Activated CD8-positive, alpha-beta T cell treated with anti-CD3 and anti-CD28 coated beads for 36 hours (primary cell): ENCODE results near the gene SIRPB2. TPM values are rescaled to one million over a fixed set of nuclear protein-coding genes. Genes with fewer than 3 reads are reported as not detected.

Experiments
- ATAC-seq: fragments of 200-7000 bp; cut with Tn5 transposase; one replicate; pipeline ENCODE4 v1.10.0; 2021; ENCODE audit warnings: mild to moderate bottlenecking, moderate library complexity
- CTCF ChIA-PET: fragments of 350-600 bp; sonication (Branson Sonifier 250); formaldehyde crosslinking; loops from one replicate; lab custom pipeline; 2021; ENCODE audit warnings: antibody characterized with exemption; lab: Charles Lee
- POLR2A ChIA-PET: fragments of 350-600 bp; sonication (Branson Sonifier 250); formaldehyde crosslinking; loops from one replicate; lab custom pipeline; 2021; ENCODE audit warnings: antibody characterized with exemption; lab: Charles Lee
- DNase-seq: peaks from one replicate; pipeline ENCODE4 v3.0.0-alpha.2; 2020
- H3K27ac Mint-ChIP-seq: one replicate; pipeline ENCODE4 v1.8.0; 2021; ENCODE audit warnings: mild to moderate bottlenecking, mixed read lengths
- H3K27me3 Mint-ChIP-seq: one replicate; pipeline ENCODE4 v1.8.0; 2021; ENCODE audit warnings: mixed read lengths
- H3K36me3 Mint-ChIP-seq: one replicate; pipeline ENCODE4 v1.8.0; 2021; ENCODE audit warnings: low read depth, mixed read lengths
- H3K4me1 Mint-ChIP-seq: one replicate; pipeline ENCODE4 v1.8.0; 2021; ENCODE audit warnings: low read depth, mixed read lengths
- H3K4me3 Mint-ChIP-seq: one replicate; pipeline ENCODE4 v1.8.0; 2021; ENCODE audit warnings: mild to moderate bottlenecking, moderate library complexity, mixed read lengths
- H3K9me3 Mint-ChIP-seq: one replicate; pipeline ENCODE4 v1.8.0; 2021; ENCODE audit warnings: mixed read lengths
- CTCF ChIP-seq: fragments of 200-600 bp; IDR thresholded peaks from one replicate; pipeline ENCODE4 v1.8.0; 2022; ENCODE audit warnings: antibody characterized with exemption, mild to moderate bottlenecking
- intact Hi-C: fragments of 100-400 bp; cut with micrococcal nuclease; formaldehyde crosslinking; loops from one replicate; pipeline ENCODE4 v1.10.0; 2022
- total RNA-seq, 2 experiments: library from RNA; stranded (reverse); gene quantifications; one replicate each; pipeline ENCODE4 v1.2.3, GENCODE V29; 2021

Gene SIRPB2
- total RNA-seq, 2 experiments from 2014 or later: not detected

GRCh38 chr20:1486566-1486965 is 4.7 kb downstream of the SIRPB2 start:
- CTCF ChIA-PET: interaction anchor here (3.7 kb wide), 1 partner anchor 17 kb away, joined by 21 read pairs; no protein-coding TSS in a partner anchor
- Mint-ChIP-seq H3K27me3 (peaks cover 23% of the 10 kb centered on the region), H3K4me1 (peaks cover 2% of the 10 kb centered on the region), H3K9me3 (no peaks in the 10 kb centered on the region), H3K4me3 (no peak overlapping the region), H3K36me3 (no peaks in the 10 kb centered on the region), H3K27ac (no peak overlapping the region)
- POLR2A ChIA-PET: interaction anchor here (0.9 to 1.2 kb wide), 2 partner anchors 10 to 70 kb away, joined by 3 read pairs; no protein-coding TSS in a partner anchor
- DNase-seq: no peak
- intact Hi-C loops: no loop called here
- no peak for TF ChIP-seq CTCF
- ATAC-seq: no peak

- CTCF ChIA-PET: interaction anchor here (0.8 to 3.7 kb wide), 2 partner anchors 19 to 80 kb away, joined by 3 to 21 read pairs; no protein-coding TSS in a partner anchor
- H3K27ac Mint-ChIP-seq: no peak overlapping the region
- peaks cover 26% of the 10 kb centered on the region for H3K27me3 Mint-ChIP-seq
Observed at GRCh38 chr20:1484438-1485116, 6.6 kb downstream of the SIRPB2 start.

GRCh38 chr20:1479831-1480595 is 11.2 kb downstream of the SIRPB2 start:
- peaks cover 22% of the 10 kb centered on the region for H3K27me3 Mint-ChIP-seq
- H3K27ac Mint-ChIP-seq: no peak overlapping the region
- no peaks in the 10 kb centered on the region for H3K36me3 Mint-ChIP-seq
- H3K4me1 Mint-ChIP-seq: no peaks in the 10 kb centered on the region
- POLR2A ChIA-PET: no interaction called here
- no peak overlapping the region for H3K4me3 Mint-ChIP-seq
- CTCF ChIA-PET: interaction anchor here (0.6 to 1.4 kb wide), 2 partner anchors 24 to 297 kb away, joined by 3 to 4 read pairs; no protein-coding TSS in a partner anchor
- no peaks in the 10 kb centered on the region for H3K9me3 Mint-ChIP-seq
- intact Hi-C loops: no loop called here
- no peak for ATAC-seq
- no peak for TF ChIP-seq CTCF
- DNase-seq: no peak

More at GRCh38 chr20:1484438-1485116, 6.6 kb downstream of the SIRPB2 start:
- intact Hi-C loops: no loop called here
- no peaks in the 10 kb centered on the region for H3K36me3 Mint-ChIP-seq
- no peak for TF ChIP-seq CTCF
- no peak overlapping the region for H3K4me3 Mint-ChIP-seq
- DNase-seq (no peak), ATAC-seq (no peak)
- no peaks in the 10 kb centered on the region for H3K9me3 Mint-ChIP-seq
- POLR2A ChIA-PET: no interaction called here
- H3K4me1 Mint-ChIP-seq: no peaks in the 10 kb centered on the region

- Mint-ChIP-seq H3K36me3 (no peaks in the 10 kb centered on the region), H3K27me3 (peaks cover 13% of the 10 kb centered on the region), H3K4me3 (no peak overlapping the region), H3K27ac (no peak overlapping the region), H3K9me3 (no peaks in the 10 kb centered on the region), H3K4me1 (no peaks in the 10 kb centered on the region)
- ChIA-PET CTCF (interaction anchor here (1.4 kb wide), 1 partner anchor 25 kb away, joined by 4 read pairs; no protein-coding TSS in a partner anchor), POLR2A (no interaction called here)
- TF ChIP-seq CTCF: no peak
- DNase-seq: no peak
- intact Hi-C loops: no loop called here
- ATAC-seq: no peak
Observed at GRCh38 chr20:1478566-1478965, 12.7 kb downstream of the SIRPB2 start.
